NB4 (cell line): ENCODE results near the gene ZNF93.
"Not testable (repeated sequence)": the region's sequence is repeated elsewhere in the genome, so short reads cannot be mapped to it uniquely, and the experiment has no call there.

Source experiments
- MYC ChIP-seq: IDR thresholded peaks from 2 replicates; pipeline ENCODE4 v1.6.1; 2011; ENCODE audit warnings: low read depth, low read length
- POLR2A ChIP-seq: IDR thresholded peaks from 2 replicates; pipeline ENCODE4 v1.6.1; 2011; ENCODE audit warnings: mild to moderate bottlenecking; ENCODE audit not compliant: insufficient read length; ENCODE audit errors: extremely low read depth
- TF ChIP-seq, protein P1 (sequence below): IDR thresholded peaks from one replicate; pipeline ENCODE4 v1.5.1; 2012; ENCODE audit warnings: low read depth, low read length

- TF ChIP-seq, protein P1, sequence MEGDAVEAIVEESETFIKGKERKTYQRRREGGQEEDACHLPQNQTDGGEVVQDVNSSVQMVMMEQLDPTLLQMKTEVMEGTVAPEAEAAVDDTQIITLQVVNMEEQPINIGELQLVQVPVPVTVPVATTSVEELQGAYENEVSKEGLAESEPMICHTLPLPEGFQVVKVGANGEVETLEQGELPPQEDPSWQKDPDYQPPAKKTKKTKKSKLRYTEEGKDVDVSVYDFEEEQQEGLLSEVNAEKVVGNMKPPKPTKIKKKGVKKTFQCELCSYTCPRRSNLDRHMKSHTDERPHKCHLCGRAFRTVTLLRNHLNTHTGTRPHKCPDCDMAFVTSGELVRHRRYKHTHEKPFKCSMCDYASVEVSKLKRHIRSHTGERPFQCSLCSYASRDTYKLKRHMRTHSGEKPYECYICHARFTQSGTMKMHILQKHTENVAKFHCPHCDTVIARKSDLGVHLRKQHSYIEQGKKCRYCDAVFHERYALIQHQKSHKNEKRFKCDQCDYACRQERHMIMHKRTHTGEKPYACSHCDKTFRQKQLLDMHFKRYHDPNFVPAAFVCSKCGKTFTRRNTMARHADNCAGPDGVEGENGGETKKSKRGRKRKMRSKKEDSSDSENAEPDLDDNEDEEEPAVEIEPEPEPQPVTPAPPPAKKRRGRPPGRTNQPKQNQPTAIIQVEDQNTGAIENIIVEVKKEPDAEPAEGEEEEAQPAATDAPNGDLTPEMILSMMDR: not testable (repeated sequence)
- not testable (repeated sequence) for TF ChIP-seq MYC, POLR2A
Observed at GRCh38 chr19:19966126-19966525, 65.4 kb downstream of the ZNF93 start.
